IMR-90 (cell line): ENCODE measurements around the gene PCDHA5. TPM values are rescaled to one million over a fixed set of nuclear protein-coding genes. Genes with fewer than 3 reads are reported as not detected.

Source experiments
- ATAC-seq: fragments of 200-7000 bp; cut with Tn5 transposase; 2 replicates; pipeline ENCODE4 v1.9.1; 2020; ENCODE audit warnings: low read depth, mild to moderate bottlenecking, moderate library complexity
- BruUV-seq: library from RNA; stranded (reverse); fragments of 400-500 nt; replicated peaks from 2 replicates; lab custom pipeline; 2021; lab: Mats Ljungman, UMichigan
- CTCF ChIA-PET: fragments of 300-600 bp; formaldehyde crosslinking; extraction: SDS; loops from one replicate; lab custom pipeline; 2021; ENCODE audit warnings: antibody characterized with exemption; lab: Yijun Ruan, JAX
- POLR2A ChIA-PET: fragments of 300-600 bp; sonication (Branson Sonifier 250); formaldehyde crosslinking; loops from one replicate; lab custom pipeline; 2022; ENCODE audit warnings: antibody characterized with exemption; ENCODE audit not compliant: unreplicated experiment; lab: Charles Lee
- DNase-seq: peaks from one replicate; pipeline ENCODE4 v3.0.0; 2013
- H2AFZ ChIP-seq: replicated peaks from 2 replicates; pipeline ENCODE3; 2013; ENCODE audit warnings: low read length, mild to moderate bottlenecking; ENCODE audit not compliant: poor library complexity
- H2AK5ac ChIP-seq: 2 replicates; pipeline ENCODE4 v1.6.1; 2013; ENCODE audit warnings: low read depth, low read length, inconsistent platforms
- H2AK9ac ChIP-seq: replicated peaks from 2 replicates; pipeline ENCODE3; 2013; ENCODE audit warnings: mild to moderate bottlenecking, low read depth, low read length, moderate library complexity; ENCODE audit not compliant: poor library complexity
- H2BK120ac ChIP-seq: 2 replicates; pipeline ENCODE4 v1.6.1; 2013; ENCODE audit warnings: low read depth, low read length, inconsistent platforms
- H2BK15ac ChIP-seq: 3 replicates; pipeline ENCODE4 v1.6.1; 2013; ENCODE audit warnings: low read depth, low read length, inconsistent platforms
- H2BK20ac ChIP-seq: 2 replicates; pipeline ENCODE4 v1.6.1; 2013; ENCODE audit warnings: low read depth, mild to moderate bottlenecking, inconsistent platforms, low read length, moderate library complexity
- H2BK5ac ChIP-seq: 2 replicates; pipeline ENCODE4 v1.6.1; 2013; ENCODE audit warnings: mild to moderate bottlenecking, low read depth, low read length, inconsistent platforms; ENCODE audit not compliant: poor library complexity, severe bottlenecking
- H3K14ac ChIP-seq: replicated peaks from 2 replicates; pipeline ENCODE4 v1.6.1; 2013; ENCODE audit warnings: low read depth, low read length, inconsistent platforms
- H3K18ac ChIP-seq: 2 replicates; pipeline ENCODE4 v1.6.1; 2013; ENCODE audit warnings: low read depth, low read length, control low read depth
- H3K23ac ChIP-seq: 2 replicates; pipeline ENCODE4 v1.6.1; 2013; ENCODE audit warnings: low read depth, low read length, inconsistent platforms
- H3K27ac ChIP-seq: 2 replicates; pipeline ENCODE4 v1.5.1; 2013; ENCODE audit warnings: mild to moderate bottlenecking, control low read depth, low read length; ENCODE audit not compliant: insufficient read depth
- H3K27me3 ChIP-seq: 2 replicates; pipeline ENCODE4 v1.6.1; 2013; ENCODE audit warnings: low read length; ENCODE audit not compliant: control insufficient read depth, insufficient read depth
- H3K36me3 ChIP-seq: 2 replicates; pipeline ENCODE4 v1.6.1; 2013; ENCODE audit warnings: low read length, mixed read lengths; ENCODE audit not compliant: control insufficient read depth, insufficient read depth
- H3K4ac ChIP-seq: 2 replicates; pipeline ENCODE4 v1.6.1; 2013; ENCODE audit warnings: low read depth, low read length, inconsistent platforms
- H3K4me1 ChIP-seq: 2 replicates; pipeline ENCODE4 v1.6.1; 2013; ENCODE audit warnings: low read length, mixed read lengths; ENCODE audit not compliant: control insufficient read depth, insufficient read depth
- H3K4me2 ChIP-seq: 2 replicates; pipeline ENCODE4 v1.6.1; 2013; ENCODE audit warnings: low read depth, mild to moderate bottlenecking, control low read depth, low read length, moderate library complexity
- H3K4me3 ChIP-seq: 2 replicates; pipeline ENCODE4 v1.5.1; 2013; ENCODE audit warnings: low read depth, mild to moderate bottlenecking, control low read depth, low read length, moderate library complexity; ENCODE audit not compliant: insufficient read depth
- H3K56ac ChIP-seq: 2 replicates; pipeline ENCODE4 v1.6.1; 2013; ENCODE audit warnings: low read length, inconsistent platforms; ENCODE audit not compliant: insufficient read depth; ENCODE audit errors: extremely low read depth
- H3K79me1 ChIP-seq, 2 experiments: 2 replicates each; pipeline ENCODE4 v1.6.1; 2013; ENCODE audit warnings: low read length in 2 of 2, inconsistent platforms in 1 of 2, low read depth in 1 of 2
- H3K9ac ChIP-seq: 2 replicates; pipeline ENCODE4 v1.6.1; 2013; ENCODE audit warnings: low read depth, low read length, control low read depth
- H3K9me1 ChIP-seq: 2 replicates; pipeline ENCODE4 v1.6.1; 2013; ENCODE audit warnings: low read length, inconsistent platforms; ENCODE audit not compliant: insufficient read depth
- H3K9me3 ChIP-seq: 2 replicates; pipeline ENCODE4 v1.6.1; 2013; ENCODE audit warnings: low read length; ENCODE audit not compliant: control insufficient read depth, insufficient read depth
- H4K20me1 ChIP-seq: 2 replicates; pipeline ENCODE4 v1.6.1; 2013; ENCODE audit warnings: low read length, inconsistent platforms; ENCODE audit not compliant: insufficient read depth
- H4K5ac ChIP-seq: 2 replicates; pipeline ENCODE4 v1.6.1; 2013; ENCODE audit warnings: mild to moderate bottlenecking, low read depth, low read length, control low read depth
- H4K8ac ChIP-seq, 2 experiments: 2 replicates each; pipeline ENCODE4 v1.6.1; 2013; ENCODE audit warnings: low read depth in 2 of 2, low read length in 2 of 2, control low read depth in 1 of 2, inconsistent platforms in 1 of 2
- H4K91ac ChIP-seq: 2 replicates; pipeline ENCODE4 v1.6.1; 2013; ENCODE audit warnings: low read depth, low read length, inconsistent platforms; ENCODE audit not compliant: insufficient read depth
- BHLHE40 ChIP-seq: fragments of 150-350 bp; IDR thresholded peaks from 2 replicates; pipeline ENCODE4 v1.6.1; 2016; ENCODE audit warnings: mild to moderate bottlenecking, low read depth, low read length
- CEBPB ChIP-seq: IDR thresholded peaks from 2 replicates; pipeline ENCODE4 v1.6.1; 2012; ENCODE audit warnings: low read depth, low read length, improper control_type of control experiment
- CHD1 ChIP-seq: IDR thresholded peaks from 2 replicates; pipeline ENCODE4 v1.6.1; 2012; ENCODE audit warnings: low read depth, low read length, improper control_type of control experiment
- FOS ChIP-seq: fragments of 150-350 bp; IDR thresholded peaks from 2 replicates; pipeline ENCODE4 v1.6.1; 2016; ENCODE audit warnings: low read depth, low read length
- MAFK ChIP-seq: IDR thresholded peaks from 2 replicates; pipeline ENCODE4 v1.6.1; 2012; ENCODE audit warnings: low read depth, low read length, improper control_type of control experiment
- MAZ ChIP-seq: IDR thresholded peaks from 2 replicates; pipeline ENCODE4 v1.6.1; 2012; ENCODE audit warnings: low read depth, mild to moderate bottlenecking, low read length, improper control_type of control experiment, moderate library complexity, borderline replicate concordance
- MXI1 ChIP-seq: IDR thresholded peaks from 2 replicates; pipeline ENCODE4 v1.6.1; 2012; ENCODE audit warnings: low read depth, mild to moderate bottlenecking, low read length, moderate library complexity, borderline replicate concordance
- NFE2L2 ChIP-seq: fragments of 150-350 bp; IDR thresholded peaks from 2 replicates; pipeline ENCODE4 v1.6.1; 2016; ENCODE audit warnings: low read depth, mild to moderate bottlenecking, low read length
- POLR2A ChIP-seq: IDR thresholded peaks from 2 replicates; pipeline ENCODE4 v1.6.1; 2012; ENCODE audit warnings: mild to moderate bottlenecking, low read depth, low read length
- RAD21 ChIP-seq: IDR thresholded peaks from 2 replicates; pipeline ENCODE4 v1.6.1; 2012; ENCODE audit warnings: low read length, improper control_type of control experiment
- RCOR1 ChIP-seq: IDR thresholded peaks from 2 replicates; pipeline ENCODE4 v1.6.1; 2012; ENCODE audit warnings: mild to moderate bottlenecking, low read length, improper control_type of control experiment; ENCODE audit not compliant: insufficient replicate concordance
- RFX5 ChIP-seq: IDR thresholded peaks from 2 replicates; pipeline ENCODE4 v1.8.0; 2012; ENCODE audit warnings: low read depth, mild to moderate bottlenecking, low read length, moderate library complexity
- SMC3 ChIP-seq: fragments of 150-350 bp; IDR thresholded peaks from 2 replicates; pipeline ENCODE4 v1.6.1; 2016; ENCODE audit warnings: low read depth, mild to moderate bottlenecking, antibody characterized with exemption, low read length, moderate library complexity
- USF2 ChIP-seq: fragments of 150-350 bp; IDR thresholded peaks from 2 replicates; pipeline ENCODE4 v1.6.1; 2017; ENCODE audit warnings: mild to moderate bottlenecking, antibody characterized with exemption, low read length, low read depth
- WGBS, 2 experiments: methylation state at CpG; one replicate each; pipeline versions ENCODE4 v1.1.5 to v1.1.7; 2013; ENCODE audit warnings: missing lambda C conversion rate in 2 of 2; ENCODE audit not compliant: insufficient read length in 1 of 2; ENCODE audit errors: extremely low coverage in 2 of 2; 5-methylcytosine and 5-hydroxymethylcytosine counted together
- dilution Hi-C: fragments of 300-500 bp; cut with HindIII; formaldehyde crosslinking; loops from one replicate; pipeline ENCODE4 v1.14.3; 2018; ENCODE audit warnings: low sequenced_read_pairs; ENCODE audit not compliant: unreplicated experiment
- in situ Hi-C: fragments of 300-500 bp; cut with MboI; formaldehyde crosslinking; loops from 3 replicates; pipeline ENCODE4 v1.14.3; 2019; ENCODE audit warnings: low sequenced_read_pairs, inconsistent platforms, mixed read lengths
- intact Hi-C: fragments of 100-400 bp; cut with micrococcal nuclease; formaldehyde crosslinking; loops from 2 replicates; pipeline ENCODE4 v1.10.0; 2022
- polyA plus RNA-seq, 3 experiments: library from polyadenylated mRNA; depleted of rRNA; stranded (reverse); fragments of >200 nt; gene quantifications; 2 replicates each; pipeline ENCODE4 v1.2.3, GENCODE V29; 2012; ENCODE audit warnings: low replicate concordance in 1 of 3
- total RNA-seq: library from RNA; depleted of rRNA; stranded (reverse); fragments of >200 nt; gene quantifications from 2 replicates; pipeline ENCODE4 v1.2.3, GENCODE V29; 2012
- TF ChIP-seq, protein P1 (sequence below): fragments of 150-350 bp; IDR thresholded peaks from 2 replicates; pipeline ENCODE4 v1.6.1; 2016; ENCODE audit warnings: low read depth, mild to moderate bottlenecking, low read length, moderate library complexity, borderline replicate concordance
- TF ChIP-seq, protein P2 (sequence below): conservative IDR thresholded peaks from 2 replicates; pipeline ENCODE4 v1.5.1; 2012; ENCODE audit warnings: mild to moderate bottlenecking, low read depth, low read length, improper control_type of control experiment

The PCDHA5 gene
- total and polyA plus RNA-seq, 2 of the 4 experiments (the other 2 are of a cell fraction) = not detected

- H2BK5ac ChIP-seq = no peak overlapping the region
- no peak overlapping the region for H2BK120ac ChIP-seq
- H3K4me2 ChIP-seq = no peak overlapping the region
- H4K91ac ChIP-seq = no peak overlapping the region
- H3K27me3 ChIP-seq = no peaks in the 10 kb centered on the region
- no peak overlapping the region for H3K14ac ChIP-seq
- TF ChIP-seq, protein P1, sequence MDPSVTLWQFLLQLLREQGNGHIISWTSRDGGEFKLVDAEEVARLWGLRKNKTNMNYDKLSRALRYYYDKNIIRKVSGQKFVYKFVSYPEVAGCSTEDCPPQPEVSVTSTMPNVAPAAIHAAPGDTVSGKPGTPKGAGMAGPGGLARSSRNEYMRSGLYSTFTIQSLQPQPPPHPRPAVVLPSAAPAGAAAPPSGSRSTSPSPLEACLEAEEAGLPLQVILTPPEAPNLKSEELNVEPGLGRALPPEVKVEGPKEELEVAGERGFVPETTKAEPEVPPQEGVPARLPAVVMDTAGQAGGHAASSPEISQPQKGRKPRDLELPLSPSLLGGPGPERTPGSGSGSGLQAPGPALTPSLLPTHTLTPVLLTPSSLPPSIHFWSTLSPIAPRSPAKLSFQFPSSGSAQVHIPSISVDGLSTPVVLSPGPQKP = no peak
- no peak for TF ChIP-seq CHD1
- no peak for TF ChIP-seq MAFK
- TF ChIP-seq SMC3 = no peak
- no peak for TF ChIP-seq RFX5
- no peak for TF ChIP-seq MAZ
- no peak for TF ChIP-seq RAD21
- no peak for TF ChIP-seq RCOR1
- no peak for TF ChIP-seq FOS
- no peak for TF ChIP-seq POLR2A
- TF ChIP-seq NFE2L2 = no peak
- TF ChIP-seq, protein P2, sequence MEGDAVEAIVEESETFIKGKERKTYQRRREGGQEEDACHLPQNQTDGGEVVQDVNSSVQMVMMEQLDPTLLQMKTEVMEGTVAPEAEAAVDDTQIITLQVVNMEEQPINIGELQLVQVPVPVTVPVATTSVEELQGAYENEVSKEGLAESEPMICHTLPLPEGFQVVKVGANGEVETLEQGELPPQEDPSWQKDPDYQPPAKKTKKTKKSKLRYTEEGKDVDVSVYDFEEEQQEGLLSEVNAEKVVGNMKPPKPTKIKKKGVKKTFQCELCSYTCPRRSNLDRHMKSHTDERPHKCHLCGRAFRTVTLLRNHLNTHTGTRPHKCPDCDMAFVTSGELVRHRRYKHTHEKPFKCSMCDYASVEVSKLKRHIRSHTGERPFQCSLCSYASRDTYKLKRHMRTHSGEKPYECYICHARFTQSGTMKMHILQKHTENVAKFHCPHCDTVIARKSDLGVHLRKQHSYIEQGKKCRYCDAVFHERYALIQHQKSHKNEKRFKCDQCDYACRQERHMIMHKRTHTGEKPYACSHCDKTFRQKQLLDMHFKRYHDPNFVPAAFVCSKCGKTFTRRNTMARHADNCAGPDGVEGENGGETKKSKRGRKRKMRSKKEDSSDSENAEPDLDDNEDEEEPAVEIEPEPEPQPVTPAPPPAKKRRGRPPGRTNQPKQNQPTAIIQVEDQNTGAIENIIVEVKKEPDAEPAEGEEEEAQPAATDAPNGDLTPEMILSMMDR = no peak
- no peak for TF ChIP-seq MXI1
- no peak for TF ChIP-seq CEBPB
- TF ChIP-seq BHLHE40 = no peak
- no peak for TF ChIP-seq USF2
- no peak overlapping the region for H3K23ac ChIP-seq
- no peak overlapping the region for H3K27ac ChIP-seq
- no peak for DNase-seq
- CTCF ChIA-PET = no interaction called here
- no peak for ATAC-seq
- POLR2A ChIA-PET = no interaction called here
- no peaks in the 10 kb centered on the region for H3K36me3 ChIP-seq
- H2AK9ac ChIP-seq = no peak overlapping the region
- no peak overlapping the region for H2BK15ac ChIP-seq
- BruUV-seq = no TSS peak
- no peak overlapping the region for H3K18ac ChIP-seq
- no peak overlapping the region for H3K4me3 ChIP-seq
- H4K8ac ChIP-seq = no peak overlapping the region
- WGBS, 2 experiments = no CpG with 5 or more reads among the region's 1 CpG
- H4K5ac ChIP-seq = no peak overlapping the region
- no peak overlapping the region for H2BK20ac ChIP-seq
- H3K4me1 ChIP-seq = no peaks in the 10 kb centered on the region
- H3K79me1 ChIP-seq = no peaks in the 10 kb centered on the region
- H3K9ac ChIP-seq = no peak overlapping the region
- in situ Hi-C loops = no loop called here
- H3K9me3 ChIP-seq = peaks cover 21% of the 10 kb centered on the region
- dilution Hi-C loops = no loop called here
- no peak overlapping the region for H2AFZ ChIP-seq
- no peak overlapping the region for H3K4ac ChIP-seq
- intact Hi-C loops = no loop called here
- no peak overlapping the region for H2AK5ac ChIP-seq
- H3K56ac ChIP-seq = no peak overlapping the region
- no peaks in the 10 kb centered on the region for H4K20me1 ChIP-seq
- H3K9me1 ChIP-seq = no peaks in the 10 kb centered on the region
Observed at GRCh38 chr5:140780512-140780911, 40.9 kb upstream of the PCDHA5 start.
